A549 (cell line): ENCODE results near the gene SEMA3C.

ENCODE experiments used
- CEBPB ChIP-seq, 2 experiments: fragments of >200 bp in 1 of 2; sonication (Bioruptor Twin) in 1 of 2; formaldehyde crosslinking in 1 of 2; IDR thresholded peaks; 2 replicates each; pipeline ENCODE4 v1.6.1; 2012 to 2016
- CTCF ChIP-seq: fragments of >200 bp; sonication (Bioruptor Twin); formaldehyde crosslinking; IDR thresholded peaks from 3 replicates; pipeline ENCODE4 v1.5.1; 2016
- EP300 ChIP-seq, 2 experiments: fragments of >200 bp; sonication (Bioruptor Twin); formaldehyde crosslinking; IDR thresholded peaks; 2 replicates in 1 of 2; 3 replicates in 1 of 2; pipeline ENCODE4 v1.6.1; 2016 to 2017
- HOXA7 ChIP-seq: fragments of 250-450 bp; sonication (Bioruptor Pico); IDR thresholded peaks from 2 replicates; pipeline ENCODE4 v1.5.0; 2020; ENCODE audit warnings: mild to moderate bottlenecking, moderate library complexity
- MAFK ChIP-seq: fragments of 450-650 bp; IDR thresholded peaks from 2 replicates; pipeline ENCODE4 v1.6.1; 2014; ENCODE audit not compliant: partially characterized antibody
- POLR2A ChIP-seq: IDR thresholded peaks from 2 replicates; pipeline ENCODE4 v1.6.1; 2012; ENCODE audit warnings: mild to moderate bottlenecking, low read length
- POLR2AphosphoS2 ChIP-seq: conservative IDR thresholded peaks from 2 replicates; pipeline ENCODE4 v1.6.1; 2012; ENCODE audit warnings: low read length, improper control_type of control experiment, inconsistent platforms
- RAD21 ChIP-seq, 2 experiments: fragments of >200 bp in 1 of 2; sonication (Bioruptor Twin) in 1 of 2; formaldehyde crosslinking in 1 of 2; IDR thresholded peaks in 1 of 2; conservative IDR thresholded peaks in 1 of 2; 2 replicates in 1 of 2; 3 replicates in 1 of 2; pipeline ENCODE4 v1.6.1; 2012 to 2018; ENCODE audit warnings: inconsistent platforms in 1 of 2
- REST ChIP-seq: fragments of 200-600 bp; sonication (generic); IDR thresholded peaks from 2 replicates; pipeline ENCODE4 v1.6.1; 2016; ENCODE audit warnings: antibody characterized with exemption, mild to moderate bottlenecking, moderate library complexity
- RFX5 ChIP-seq: fragments of 450-650 bp; IDR thresholded peaks from 2 replicates; pipeline ENCODE4 v1.7.1; 2014; ENCODE audit warnings: antibody characterized with exemption, mild to moderate bottlenecking, moderate library complexity
- USF2 ChIP-seq: fragments of 450-650 bp; IDR thresholded peaks from 2 replicates; pipeline ENCODE4 v1.6.1; 2014; ENCODE audit warnings: antibody characterized with exemption
- ZFP36 ChIP-seq: fragments of 450-650 bp; IDR thresholded peaks from 2 replicates; pipeline ENCODE4 v1.6.1; 2014; ENCODE audit warnings: borderline replicate concordance; ENCODE audit not compliant: partially characterized antibody
- ZNF302 ChIP-seq: fragments of 250-450 bp; sonication (Bioruptor Pico); IDR thresholded peaks from 2 replicates; pipeline ENCODE4 v1.9.0; 2021; ENCODE audit warnings: inconsistent platforms, mild to moderate bottlenecking, moderate library complexity

- TF ChIP-seq CTCF = no peak
- no peak for TF ChIP-seq CEBPB (IDR thresholded peaks at IDR 0.05)
- no peak for TF ChIP-seq RAD21 (conservative IDR thresholded peaks at IDR 0.05 in 1 of 2, IDR thresholded peaks at IDR 0.05 in 1 of 2)
- TF ChIP-seq POLR2A = no peak
- no peak for TF ChIP-seq MAFK
- TF ChIP-seq HOXA7 (CRISPR knock-in tag) = no peak
- TF ChIP-seq RFX5 = no peak
- TF ChIP-seq ZFP36 = no peak
- no peak for TF ChIP-seq POLR2AphosphoS2
- TF ChIP-seq USF2 = no peak
- no peak for TF ChIP-seq EP300 (IDR thresholded peaks at IDR 0.05)
- TF ChIP-seq REST = no peak
- TF ChIP-seq ZNF302 = no peak
Observed at GRCh38 chr7:80946858-80947257, 28.0 kb upstream of the SEMA3C start.
